Loucy (cell line): ENCODE measurements around the gene EXOC3L2.

Experiments used
- H2AFZ ChIP-seq: fragments of 200-600 bp; sonication (generic); 2 replicates; pipeline ENCODE4 v1.6.0; 2016; ENCODE audit warnings: antibody characterized with exemption, mild to moderate bottlenecking, low read length, moderate library complexity
- H3F3A ChIP-seq: fragments of 200-600 bp; 2 replicates; pipeline ENCODE4 v1.6.0; 2016; ENCODE audit warnings: antibody characterized with exemption, low read depth, mild to moderate bottlenecking
- H3K27me3 ChIP-seq: fragments of 200-600 bp; sonication (generic); 2 replicates; pipeline ENCODE4 v1.6.1; 2014; ENCODE audit warnings: low read length, mild to moderate bottlenecking; ENCODE audit not compliant: insufficient read depth, poor library complexity, severe bottlenecking
- H3K36me3 ChIP-seq: fragments of 200-600 bp; sonication (generic); 2 replicates; pipeline ENCODE4 v1.6.1; 2016; ENCODE audit warnings: low read length; ENCODE audit not compliant: insufficient read depth
- H3K4me1 ChIP-seq: fragments of 200-600 bp; sonication (generic); 2 replicates; pipeline ENCODE4 v1.5.1; 2014; ENCODE audit warnings: low read length, mild to moderate bottlenecking; ENCODE audit not compliant: insufficient read depth, poor library complexity, severe bottlenecking
- H3K4me2 ChIP-seq: fragments of 200-600 bp; sonication (generic); 2 replicates; pipeline ENCODE4 v1.6.0; 2014; ENCODE audit warnings: antibody characterized with exemption, low read length, low read depth, mild to moderate bottlenecking; ENCODE audit not compliant: poor library complexity, severe bottlenecking
- H3K4me3 ChIP-seq: fragments of 200-600 bp; sonication (generic); 2 replicates; pipeline ENCODE4 v1.5.1; 2014; ENCODE audit warnings: low read length, mild to moderate bottlenecking, mixed read lengths; ENCODE audit not compliant: poor library complexity, severe bottlenecking
- H3K79me2 ChIP-seq: fragments of 200-600 bp; sonication (generic); 2 replicates; pipeline ENCODE4 v1.6.1; 2014; ENCODE audit warnings: low read length; ENCODE audit not compliant: insufficient read depth
- H3K9ac ChIP-seq: fragments of 200-600 bp; sonication (generic); 2 replicates; pipeline ENCODE4 v1.6.0; 2014; ENCODE audit warnings: mild to moderate bottlenecking, low read depth, low read length, moderate library complexity; ENCODE audit not compliant: poor library complexity, severe bottlenecking
- H3K9me2 ChIP-seq: fragments of 200-600 bp; sonication (generic); replicated peaks from 2 replicates; pipeline ENCODE4 v1.6.1; 2016; ENCODE audit warnings: low read depth, low read length, mixed read lengths
- H3K9me3 ChIP-seq: fragments of 200-600 bp; sonication (generic); 2 replicates; pipeline ENCODE4 v1.6.1; 2014; ENCODE audit warnings: mild to moderate bottlenecking, antibody characterized with exemption, low read length, low read depth; ENCODE audit not compliant: insufficient read depth
- H4K20me1 ChIP-seq: fragments of 200-600 bp; sonication (generic); 2 replicates; pipeline ENCODE4 v1.6.0; 2014; ENCODE audit warnings: antibody characterized with exemption, low read length, mild to moderate bottlenecking; ENCODE audit not compliant: insufficient read depth, poor library complexity, severe bottlenecking
- EZH2phosphoT487 ChIP-seq: fragments of 200-600 bp; IDR thresholded peaks from 2 replicates; pipeline ENCODE4 v1.6.1; 2018; ENCODE audit warnings: antibody characterized with exemption, mild to moderate bottlenecking, moderate library complexity, borderline replicate concordance
- TF ChIP-seq, protein P1 (sequence below): fragments of 200-600 bp; sonication (generic); conservative IDR thresholded peaks from 2 replicates; pipeline ENCODE4 v1.5.1; 2014; ENCODE audit warnings: mild to moderate bottlenecking, antibody characterized with exemption, low read length

Gene EXOC3L2

GRCh38 chr19:45195764-45196163 is 49.4 kb downstream of the EXOC3L2 start:
- Histone ChIP-seq H3F3A (no peaks in the 10 kb centered on the region), H3K9me3 (no peaks in the 10 kb centered on the region), H3K36me3 (no peaks in the 10 kb centered on the region), H3K4me1 (no peaks in the 10 kb centered on the region), H3K9me2 (no peaks in the 10 kb centered on the region), H2AFZ (no peak overlapping the region), H3K9ac (no peak overlapping the region), H3K4me2 (no peak overlapping the region), H3K79me2 (no peaks in the 10 kb centered on the region), H4K20me1 (no peaks in the 10 kb centered on the region), H3K27me3 (no peaks in the 10 kb centered on the region), H3K4me3 (no peak overlapping the region)
- TF ChIP-seq, protein P1, sequence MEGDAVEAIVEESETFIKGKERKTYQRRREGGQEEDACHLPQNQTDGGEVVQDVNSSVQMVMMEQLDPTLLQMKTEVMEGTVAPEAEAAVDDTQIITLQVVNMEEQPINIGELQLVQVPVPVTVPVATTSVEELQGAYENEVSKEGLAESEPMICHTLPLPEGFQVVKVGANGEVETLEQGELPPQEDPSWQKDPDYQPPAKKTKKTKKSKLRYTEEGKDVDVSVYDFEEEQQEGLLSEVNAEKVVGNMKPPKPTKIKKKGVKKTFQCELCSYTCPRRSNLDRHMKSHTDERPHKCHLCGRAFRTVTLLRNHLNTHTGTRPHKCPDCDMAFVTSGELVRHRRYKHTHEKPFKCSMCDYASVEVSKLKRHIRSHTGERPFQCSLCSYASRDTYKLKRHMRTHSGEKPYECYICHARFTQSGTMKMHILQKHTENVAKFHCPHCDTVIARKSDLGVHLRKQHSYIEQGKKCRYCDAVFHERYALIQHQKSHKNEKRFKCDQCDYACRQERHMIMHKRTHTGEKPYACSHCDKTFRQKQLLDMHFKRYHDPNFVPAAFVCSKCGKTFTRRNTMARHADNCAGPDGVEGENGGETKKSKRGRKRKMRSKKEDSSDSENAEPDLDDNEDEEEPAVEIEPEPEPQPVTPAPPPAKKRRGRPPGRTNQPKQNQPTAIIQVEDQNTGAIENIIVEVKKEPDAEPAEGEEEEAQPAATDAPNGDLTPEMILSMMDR = no peak
- TF ChIP-seq EZH2phosphoT487 = no peak

DNA sequence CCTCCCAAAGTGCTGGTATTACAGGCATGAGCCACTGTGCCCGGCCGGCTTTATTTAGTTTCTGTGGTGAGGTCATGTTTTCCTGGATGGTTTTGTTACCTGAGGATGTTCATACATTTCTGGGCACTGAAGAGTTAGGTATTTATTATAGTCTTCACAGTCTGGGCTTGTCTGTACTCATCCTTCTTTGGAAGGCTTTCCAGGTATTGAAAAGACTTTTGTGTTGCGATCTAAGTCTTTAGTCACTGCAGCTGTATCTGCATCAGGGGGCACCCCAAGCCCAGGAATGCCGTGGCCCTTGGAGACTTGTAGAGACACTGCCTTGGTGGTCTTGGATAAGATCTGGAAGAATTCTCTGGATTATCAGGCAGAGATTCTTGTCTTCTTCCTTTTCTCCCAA is 53.8 kb downstream of the EXOC3L2 start:
- Histone ChIP-seq H3K4me3 (no peak overlapping the region), H2AFZ (no peak overlapping the region), H3K9ac (no peak overlapping the region), H3K9me3 (no peaks in the 10 kb centered on the region), H3F3A (no peaks in the 10 kb centered on the region), H3K4me2 (no peak overlapping the region), H3K79me2 (no peaks in the 10 kb centered on the region), H3K9me2 (no peaks in the 10 kb centered on the region), H3K4me1 (no peaks in the 10 kb centered on the region), H3K36me3 (no peaks in the 10 kb centered on the region), H3K27me3 (no peaks in the 10 kb centered on the region), H4K20me1 (no peaks in the 10 kb centered on the region)
- no peak for TF ChIP-seq EZH2phosphoT487
- TF ChIP-seq, protein P1 = no peak

- H3F3A ChIP-seq = no peaks in the 10 kb centered on the region
- H2AFZ ChIP-seq = no peak overlapping the region
- no peaks in the 10 kb centered on the region for H3K9me3 ChIP-seq
- H4K20me1 ChIP-seq = no peaks in the 10 kb centered on the region
- no peak for TF ChIP-seq EZH2phosphoT487
- TF ChIP-seq, protein P1 = no peak
- no peaks in the 10 kb centered on the region for H3K4me1 ChIP-seq
- no peaks in the 10 kb centered on the region for H3K27me3 ChIP-seq
- H3K36me3 ChIP-seq = no peaks in the 10 kb centered on the region
- no peaks in the 10 kb centered on the region for H3K9me2 ChIP-seq
- H3K9ac ChIP-seq = no peak overlapping the region
- no peaks in the 10 kb centered on the region for H3K79me2 ChIP-seq
- H3K4me3 ChIP-seq = no peak overlapping the region
- H3K4me2 ChIP-seq = no peak overlapping the region
Observed at GRCh38 chr19:45189971-45190370, 55.2 kb downstream of the EXOC3L2 start.
